IMR-90 (cell line): ENCODE measurements around the gene TESK2. TPM values are rescaled to one million over a fixed set of nuclear protein-coding genes. Genes with fewer than 3 reads are reported as not detected.

ENCODE experiments used
- ATAC-seq: fragments of 200-7000 bp; cut with Tn5 transposase; 2 replicates; pipeline ENCODE4 v1.9.1; 2020; ENCODE audit warnings: low read depth, mild to moderate bottlenecking, moderate library complexity
- BruUV-seq: library from RNA; stranded (reverse); fragments of 400-500 nt; replicated peaks from 2 replicates; lab custom pipeline; 2021; lab: Mats Ljungman, UMichigan
- CTCF ChIA-PET: fragments of 300-600 bp; formaldehyde crosslinking; extraction: SDS; loops from one replicate; lab custom pipeline; 2021; ENCODE audit warnings: antibody characterized with exemption; lab: Yijun Ruan, JAX
- POLR2A ChIA-PET: fragments of 300-600 bp; sonication (Branson Sonifier 250); formaldehyde crosslinking; loops from one replicate; lab custom pipeline; 2022; ENCODE audit warnings: antibody characterized with exemption; ENCODE audit not compliant: unreplicated experiment; lab: Charles Lee
- DNase-seq: peaks from one replicate; pipeline ENCODE4 v3.0.0; 2013
- H2AFZ ChIP-seq: replicated peaks from 2 replicates; pipeline ENCODE3; 2013; ENCODE audit warnings: low read length, mild to moderate bottlenecking; ENCODE audit not compliant: poor library complexity
- H2AK5ac ChIP-seq: 2 replicates; pipeline ENCODE4 v1.6.1; 2013; ENCODE audit warnings: low read depth, low read length, inconsistent platforms
- H2AK9ac ChIP-seq: replicated peaks from 2 replicates; pipeline ENCODE3; 2013; ENCODE audit warnings: mild to moderate bottlenecking, low read depth, low read length, moderate library complexity; ENCODE audit not compliant: poor library complexity
- H2BK120ac ChIP-seq: 2 replicates; pipeline ENCODE4 v1.6.1; 2013; ENCODE audit warnings: low read depth, low read length, inconsistent platforms
- H2BK15ac ChIP-seq: 3 replicates; pipeline ENCODE4 v1.6.1; 2013; ENCODE audit warnings: low read depth, low read length, inconsistent platforms
- H2BK20ac ChIP-seq: 2 replicates; pipeline ENCODE4 v1.6.1; 2013; ENCODE audit warnings: low read depth, mild to moderate bottlenecking, inconsistent platforms, low read length, moderate library complexity
- H2BK5ac ChIP-seq: 2 replicates; pipeline ENCODE4 v1.6.1; 2013; ENCODE audit warnings: mild to moderate bottlenecking, low read depth, low read length, inconsistent platforms; ENCODE audit not compliant: poor library complexity, severe bottlenecking
- H3K14ac ChIP-seq: replicated peaks from 2 replicates; pipeline ENCODE4 v1.6.1; 2013; ENCODE audit warnings: low read depth, low read length, inconsistent platforms
- H3K18ac ChIP-seq: 2 replicates; pipeline ENCODE4 v1.6.1; 2013; ENCODE audit warnings: low read depth, low read length, control low read depth
- H3K23ac ChIP-seq: 2 replicates; pipeline ENCODE4 v1.6.1; 2013; ENCODE audit warnings: low read depth, low read length, inconsistent platforms
- H3K27ac ChIP-seq: 2 replicates; pipeline ENCODE4 v1.5.1; 2013; ENCODE audit warnings: mild to moderate bottlenecking, control low read depth, low read length; ENCODE audit not compliant: insufficient read depth
- H3K27me3 ChIP-seq: 2 replicates; pipeline ENCODE4 v1.6.1; 2013; ENCODE audit warnings: low read length; ENCODE audit not compliant: control insufficient read depth, insufficient read depth
- H3K36me3 ChIP-seq: 2 replicates; pipeline ENCODE4 v1.6.1; 2013; ENCODE audit warnings: low read length, mixed read lengths; ENCODE audit not compliant: control insufficient read depth, insufficient read depth
- H3K4ac ChIP-seq: 2 replicates; pipeline ENCODE4 v1.6.1; 2013; ENCODE audit warnings: low read depth, low read length, inconsistent platforms
- H3K4me1 ChIP-seq: 2 replicates; pipeline ENCODE4 v1.6.1; 2013; ENCODE audit warnings: low read length, mixed read lengths; ENCODE audit not compliant: control insufficient read depth, insufficient read depth
- H3K4me2 ChIP-seq: 2 replicates; pipeline ENCODE4 v1.6.1; 2013; ENCODE audit warnings: low read depth, mild to moderate bottlenecking, control low read depth, low read length, moderate library complexity
- H3K4me3 ChIP-seq: 2 replicates; pipeline ENCODE4 v1.5.1; 2013; ENCODE audit warnings: low read depth, mild to moderate bottlenecking, control low read depth, low read length, moderate library complexity; ENCODE audit not compliant: insufficient read depth
- H3K56ac ChIP-seq: 2 replicates; pipeline ENCODE4 v1.6.1; 2013; ENCODE audit warnings: low read length, inconsistent platforms; ENCODE audit not compliant: insufficient read depth; ENCODE audit errors: extremely low read depth
- H3K79me1 ChIP-seq, 2 experiments: 2 replicates each; pipeline ENCODE4 v1.6.1; 2013; ENCODE audit warnings: low read length in 2 of 2, inconsistent platforms in 1 of 2, low read depth in 1 of 2
- H3K9ac ChIP-seq: 2 replicates; pipeline ENCODE4 v1.6.1; 2013; ENCODE audit warnings: low read depth, low read length, control low read depth
- H3K9me1 ChIP-seq: 2 replicates; pipeline ENCODE4 v1.6.1; 2013; ENCODE audit warnings: low read length, inconsistent platforms; ENCODE audit not compliant: insufficient read depth
- H3K9me3 ChIP-seq: 2 replicates; pipeline ENCODE4 v1.6.1; 2013; ENCODE audit warnings: low read length; ENCODE audit not compliant: control insufficient read depth, insufficient read depth
- H4K20me1 ChIP-seq: 2 replicates; pipeline ENCODE4 v1.6.1; 2013; ENCODE audit warnings: low read length, inconsistent platforms; ENCODE audit not compliant: insufficient read depth
- H4K5ac ChIP-seq: 2 replicates; pipeline ENCODE4 v1.6.1; 2013; ENCODE audit warnings: mild to moderate bottlenecking, low read depth, low read length, control low read depth
- H4K8ac ChIP-seq, 2 experiments: 2 replicates each; pipeline ENCODE4 v1.6.1; 2013; ENCODE audit warnings: low read depth in 2 of 2, low read length in 2 of 2, control low read depth in 1 of 2, inconsistent platforms in 1 of 2
- H4K91ac ChIP-seq: 2 replicates; pipeline ENCODE4 v1.6.1; 2013; ENCODE audit warnings: low read depth, low read length, inconsistent platforms; ENCODE audit not compliant: insufficient read depth
- BHLHE40 ChIP-seq: fragments of 150-350 bp; IDR thresholded peaks from 2 replicates; pipeline ENCODE4 v1.6.1; 2016; ENCODE audit warnings: mild to moderate bottlenecking, low read depth, low read length
- MAZ ChIP-seq: IDR thresholded peaks from 2 replicates; pipeline ENCODE4 v1.6.1; 2012; ENCODE audit warnings: low read depth, mild to moderate bottlenecking, low read length, improper control_type of control experiment, moderate library complexity, borderline replicate concordance
- WGBS, 2 experiments: methylation state at CpG; one replicate each; pipeline versions ENCODE4 v1.1.5 to v1.1.7; 2013; ENCODE audit warnings: missing lambda C conversion rate in 2 of 2; ENCODE audit not compliant: insufficient read length in 1 of 2; ENCODE audit errors: extremely low coverage in 2 of 2; 5-methylcytosine and 5-hydroxymethylcytosine counted together
- dilution Hi-C: fragments of 300-500 bp; cut with HindIII; formaldehyde crosslinking; loops from one replicate; pipeline ENCODE4 v1.14.3; 2018; ENCODE audit warnings: low sequenced_read_pairs; ENCODE audit not compliant: unreplicated experiment
- in situ Hi-C: fragments of 300-500 bp; cut with MboI; formaldehyde crosslinking; loops from 3 replicates; pipeline ENCODE4 v1.14.3; 2019; ENCODE audit warnings: low sequenced_read_pairs, inconsistent platforms, mixed read lengths
- intact Hi-C: fragments of 100-400 bp; cut with micrococcal nuclease; formaldehyde crosslinking; loops from 2 replicates; pipeline ENCODE4 v1.10.0; 2022
- polyA plus RNA-seq, 3 experiments: library from polyadenylated mRNA; depleted of rRNA; stranded (reverse); fragments of >200 nt; gene quantifications; 2 replicates each; pipeline ENCODE4 v1.2.3, GENCODE V29; 2012; ENCODE audit warnings: low replicate concordance in 1 of 3
- total RNA-seq: library from RNA; depleted of rRNA; stranded (reverse); fragments of >200 nt; gene quantifications from 2 replicates; pipeline ENCODE4 v1.2.3, GENCODE V29; 2012

Gene TESK2
- total and polyA plus RNA-seq, 2 of the 4 experiments (the other 2 are of a cell fraction): 0.90 to 1.3 TPM

- Histone ChIP-seq H3K23ac (no peak overlapping the region), H3K9me3 (no peaks in the 10 kb centered on the region), H3K56ac (no peak overlapping the region), H2BK15ac (no peak overlapping the region), H3K79me1 (peaks cover 0 to 27% of the 10 kb centered on the region in 2 experiments; a peak in 3 of 4 replicates), H2AK5ac (no peak overlapping the region), H3K18ac (no peak overlapping the region), H4K8ac (no peak overlapping the region), H3K27me3 (no peaks in the 10 kb centered on the region), H3K4me2 (no peak overlapping the region), H2AK9ac (no peak overlapping the region), H3K36me3 (peaks cover 29% of the 10 kb centered on the region), H3K14ac (no peak overlapping the region), H3K4me3 (no peak overlapping the region), H2BK5ac (no peak overlapping the region), H3K4me1 (no peaks in the 10 kb centered on the region; the same call in 1 of the 2 replicates), H3K4ac (no peak overlapping the region), H4K20me1 (peaks cover 14% of the 10 kb centered on the region), H4K91ac (no peak overlapping the region), H3K9me1 (peaks cover 16% of the 10 kb centered on the region), H4K5ac (no peak overlapping the region), H2BK20ac (no peak overlapping the region), H2AFZ (no peak overlapping the region), H3K9ac (no peak overlapping the region), H2BK120ac (no peak overlapping the region), H3K27ac (no peak overlapping the region)
- CTCF ChIA-PET: no interaction called here
- POLR2A ChIA-PET: no interaction called here
- WGBS, 2 experiments: no CpG with 5 or more reads among the region's 6 CpGs
- BruUV-seq: no TSS peak
- DNase-seq (no peak), ATAC-seq (no peak)
- intact Hi-C loops (no loop called here), dilution Hi-C loops (no loop called here), in situ Hi-C loops (no loop called here)
- TF ChIP-seq BHLHE40 (no peak), MAZ (no peak)
These were observed 16.2 kb upstream of the TESK2 start for GRCh38 chr1:45507195-45507594.
